Gastroesophageal sphincter (tissue), 4 donors: ENCODE results near the gene TRAT1. TPM values are rescaled to one million over a fixed set of nuclear protein-coding genes. Genes with fewer than 3 reads are reported as not detected.

Experiments
- ATAC-seq: fragments of 150-250 bp; one replicate; pipeline ENCODE4 v1.9.1; 2016; ENCODE audit warnings: mild to moderate bottlenecking, moderate library complexity
- H3K27ac ChIP-seq, 4 donors: fragments of 200-600 bp; sonication (generic) in 3 of 4; 1 replicate in 3 of 4; 2 replicates in 1 of 4; pipeline ENCODE4 v1.5.1; 2016 to 2019
- H3K27me3 ChIP-seq: fragments of 200-600 bp; sonication (generic); one replicate; pipeline ENCODE4 v1.5.1; 2019
- H3K36me3 ChIP-seq, 2 donors: fragments of 200-600 bp; sonication (generic); one replicate each; pipeline ENCODE4 v1.5.1; 2019; ENCODE audit warnings: control low read depth in 1 of 2
- H3K4me1 ChIP-seq, 3 donors: fragments of 200-600 bp; sonication (generic); 1 replicate in 2 of 3; 2 replicates in 1 of 3; pipeline ENCODE4 v1.5.1; 2016 to 2019; ENCODE audit warnings: control low read depth in 2 of 3
- H3K4me3 ChIP-seq, 2 donors: fragments of 200-600 bp; sonication (generic); one replicate each; pipeline ENCODE4 v1.5.1; 2019; ENCODE audit warnings: mild to moderate bottlenecking in 1 of 2, moderate library complexity in 1 of 2
- H3K9me3 ChIP-seq, 3 donors: fragments of 200-600 bp; sonication (generic); one replicate each; pipeline ENCODE4 v1.5.1; 2017 to 2019; ENCODE audit warnings: control low read depth in 2 of 3
- CTCF ChIP-seq, 4 experiments: fragments of 200-600 bp in 2 of 4; fragments of 450-650 bp in 2 of 4; sonication (generic) in 1 of 4; IDR thresholded peaks; one replicate each; pipeline ENCODE4 v1.5.1; 2017 to 2019; ENCODE audit warnings: antibody characterized with exemption in 4 of 4, mild to moderate bottlenecking in 2 of 4, moderate library complexity in 2 of 4
- EP300 ChIP-seq: sonication (generic); formaldehyde crosslinking; IDR thresholded peaks from one replicate; pipeline ENCODE4 v1.6.1; 2017; ENCODE audit warnings: antibody characterized with exemption, mild to moderate bottlenecking
- POLR2A ChIP-seq, 2 donors: fragments of 450-650 bp; IDR thresholded peaks; one replicate each; pipeline ENCODE4 v1.6.1; 2017; ENCODE audit warnings: antibody characterized with exemption in 2 of 2, mild to moderate bottlenecking in 2 of 2, moderate library complexity in 1 of 2
- POLR2AphosphoS5 ChIP-seq: sonication (generic); formaldehyde crosslinking; IDR thresholded peaks from one replicate; pipeline ENCODE4 v1.6.1; 2017; ENCODE audit warnings: antibody characterized with exemption
- WGBS, 2 donors: methylation state at CpG; one replicate each; pipeline ENCODE4 v1.1.5; 2018; ENCODE audit warnings: low coverage in 1 of 2; 5-methylcytosine and 5-hydroxymethylcytosine counted together
- total RNA-seq, 4 donors: library from RNA; depleted of rRNA; stranded (reverse); fragments of >200 nt; gene quantifications; one replicate each; pipeline ENCODE4 v1.1.0, GENCODE V29; 2016

TRAT1 gene
- total RNA-seq, 4 donors from 2014 or later = 1.2 to 2.4 TPM; not detected in 2

GRCh38 chr3:108791473-108791872, 31.1 kb upstream of the TRAT1 start:
- WGBS, 2 donors = 37 to 42% methylated on average over 2 to 3 of the region's 3 CpGs
- Histone ChIP-seq H3K27me3 (no peaks in the 10 kb centered on the region), H3K4me3 (no peak overlapping the region), H3K36me3 (no peaks in the 10 kb centered on the region), H3K27ac (no peak overlapping the region), H3K9me3 (peaks cover 0 to 4% (median 0%) of the 10 kb centered on the region in 3 donors), H3K4me1 (no peaks in the 10 kb centered on the region)
- no peak for ATAC-seq
- TF ChIP-seq POLR2A (IDR thresholded peaks at IDR 0.05) (no peak), CTCF (IDR thresholded peaks at IDR 0.05) (no peak), POLR2AphosphoS5 (no peak), EP300 (no peak)

- WGBS, 2 donors = 67 to 89% methylated on average over 2 of the region's 2 CpGs
- H3K27ac ChIP-seq = no peak overlapping the region
- TF ChIP-seq CTCF (IDR thresholded peaks at IDR 0.05) = no peak
- TF ChIP-seq POLR2A (IDR thresholded peaks at IDR 0.05) = no peak
- no peak overlapping the region for H3K4me3 ChIP-seq
- no peaks in the 10 kb centered on the region for H3K9me3 ChIP-seq
- no peak for ATAC-seq
- no peaks in the 10 kb centered on the region for H3K27me3 ChIP-seq
- no peaks in the 10 kb centered on the region for H3K36me3 ChIP-seq
- no peaks in the 10 kb centered on the region for H3K4me1 ChIP-seq
These were observed 18.1 kb upstream of the TRAT1 start for GRCh38 chr3:108804437-108804836.

GRCh38 chr3:108804966-108805365, 17.6 kb upstream of the TRAT1 start:
- Histone ChIP-seq H3K27ac (no peak overlapping the region), H3K4me3 (no peak overlapping the region), H3K27me3 (no peaks in the 10 kb centered on the region), H3K9me3 (no peaks in the 10 kb centered on the region), H3K36me3 (no peaks in the 10 kb centered on the region), H3K4me1 (no peaks in the 10 kb centered on the region)
- WGBS, 2 donors = 71 to 74% methylated on average over 4 of the region's 4 CpGs
- no peak for ATAC-seq
- TF ChIP-seq POLR2AphosphoS5 (no peak), EP300 (no peak), POLR2A (IDR thresholded peaks at IDR 0.05) (no peak), CTCF (IDR thresholded peaks at IDR 0.05) (no peak)

- 65 to 71% methylated on average over 4 of the region's 4 CpGs for WGBS, 2 donors
- Histone ChIP-seq H3K4me3 (no peak overlapping the region), H3K9me3 (no peaks in the 10 kb centered on the region), H3K36me3 (no peaks in the 10 kb centered on the region), H3K27ac (no peak overlapping the region), H3K27me3 (no peaks in the 10 kb centered on the region), H3K4me1 (no peaks in the 10 kb centered on the region)
- ATAC-seq = no peak
- TF ChIP-seq POLR2AphosphoS5 = no peak
- no peak for TF ChIP-seq EP300
- TF ChIP-seq CTCF (IDR thresholded peaks at IDR 0.05) = no peak
- TF ChIP-seq POLR2A (IDR thresholded peaks at IDR 0.05) = no peak
These were observed 16.3 kb upstream of the TRAT1 start for GRCh38 chr3:108806316-108806715.

- no peaks in the 10 kb centered on the region for H3K4me1 ChIP-seq
- no peak overlapping the region for H3K4me3 ChIP-seq
- no peaks in the 10 kb centered on the region for H3K27me3 ChIP-seq
- no peaks in the 10 kb centered on the region for H3K36me3 ChIP-seq
- 14 to 20% methylated on average over 2 of the region's 2 CpGs for WGBS, 2 donors
- H3K9me3 ChIP-seq = no peaks in the 10 kb centered on the region
- ATAC-seq = no peak
- TF ChIP-seq POLR2A (IDR thresholded peaks at IDR 0.05) (no peak), EP300 (no peak), POLR2AphosphoS5 (no peak), CTCF (IDR thresholded peaks at IDR 0.05) (no peak)
- no peak overlapping the region for H3K27ac ChIP-seq
These were observed 4.2 kb upstream of the TRAT1 start for GRCh38 chr3:108818404-108818803.
